Astrocyte (in vitro differentiated cells and primary cell): ENCODE measurements around the gene FBXW2. TPM values are rescaled to one million over a fixed set of nuclear protein-coding genes. Genes with fewer than 3 reads are reported as not detected.

ENCODE experiments used
- DNase-seq: peaks from one replicate; pipeline ENCODE4 v3.0.0-alpha.2; 2010; ENCODE audit warnings: low read depth
- FAIRE-seq: peaks from 2 replicates; lab custom pipeline; 2011; peaks lifted over from hg19 to GRCh38; lab: Jason Lieb, UNC
- H2AFZ ChIP-seq: 2 replicates; pipeline ENCODE4 v1.6.0; 2012; ENCODE audit warnings: low read depth, low read length, inconsistent platforms
- H3K27ac ChIP-seq: 2 replicates; pipeline ENCODE4 v1.5.1; 2011; ENCODE audit warnings: low read depth, low read length, inconsistent platforms
- H3K27me3 ChIP-seq: 2 replicates; pipeline ENCODE4 v1.6.0; 2011; ENCODE audit warnings: low read length, inconsistent platforms; ENCODE audit not compliant: insufficient read depth
- H3K36me3 ChIP-seq: 2 replicates; pipeline ENCODE4 v1.5.1; 2011; ENCODE audit warnings: low read length, inconsistent platforms; ENCODE audit not compliant: insufficient read depth
- H3K4me1 ChIP-seq: 2 replicates; pipeline ENCODE4 v1.5.1; 2011; ENCODE audit warnings: low read length, inconsistent platforms; ENCODE audit not compliant: insufficient read depth
- H3K4me2 ChIP-seq: 2 replicates; pipeline ENCODE4 v1.6.0; 2012; ENCODE audit warnings: low read length, inconsistent platforms
- H3K4me3 ChIP-seq: 2 replicates; pipeline ENCODE4 v1.5.1; 2011; ENCODE audit warnings: low read depth, mild to moderate bottlenecking, low read length, inconsistent platforms; ENCODE audit not compliant: insufficient read depth
- H3K79me2 ChIP-seq: 2 replicates; pipeline ENCODE4 v1.6.0; 2012; ENCODE audit warnings: mild to moderate bottlenecking, low read length, inconsistent platforms; ENCODE audit not compliant: insufficient read depth
- H3K9ac ChIP-seq: 2 replicates; pipeline ENCODE4 v1.6.0; 2012; ENCODE audit warnings: mild to moderate bottlenecking, low read length, inconsistent platforms
- H3K9me3 ChIP-seq: 2 replicates; pipeline ENCODE4 v1.5.1; 2012; ENCODE audit warnings: low read depth, mild to moderate bottlenecking, low read length, inconsistent platforms; ENCODE audit not compliant: insufficient read depth
- H4K20me1 ChIP-seq: 2 replicates; pipeline ENCODE4 v1.6.0; 2012; ENCODE audit warnings: low read length, inconsistent platforms; ENCODE audit not compliant: insufficient read depth
- H3K27ac Mint-ChIP-seq: one replicate; pipeline ENCODE4 v1.8.0; 2021; ENCODE audit warnings: mild to moderate bottlenecking, mixed read lengths; ENCODE audit not compliant: unreplicated experiment
- H3K27me3 Mint-ChIP-seq: one replicate; pipeline ENCODE4 v1.8.0; 2021; ENCODE audit warnings: low read depth, mixed read lengths; ENCODE audit not compliant: unreplicated experiment
- H3K36me3 Mint-ChIP-seq: one replicate; pipeline ENCODE4 v1.8.0; 2021; ENCODE audit warnings: low read depth, mixed read lengths; ENCODE audit not compliant: unreplicated experiment
- H3K4me1 Mint-ChIP-seq: one replicate; pipeline ENCODE4 v1.8.0; 2021; ENCODE audit warnings: low read depth, mixed read lengths; ENCODE audit not compliant: unreplicated experiment
- H3K4me3 Mint-ChIP-seq: one replicate; pipeline ENCODE4 v1.8.0; 2021; ENCODE audit warnings: mild to moderate bottlenecking, moderate library complexity, mixed read lengths; ENCODE audit not compliant: unreplicated experiment
- H3K9me3 Mint-ChIP-seq: one replicate; pipeline ENCODE4 v1.8.0; 2021; ENCODE audit warnings: mild to moderate bottlenecking, mixed read lengths; ENCODE audit not compliant: unreplicated experiment
- EZH2 ChIP-seq: IDR thresholded peaks from 2 replicates; pipeline ENCODE4 v1.6.1; 2012; ENCODE audit warnings: mild to moderate bottlenecking, low read length, inconsistent platforms; ENCODE audit not compliant: insufficient read depth
- total RNA-seq: library from RNA; stranded (reverse); gene quantifications from 2 replicates; pipeline ENCODE4 v1.2.1, GENCODE V29; 2021
- TF ChIP-seq, protein P1 (sequence below): IDR thresholded peaks from 2 replicates; pipeline ENCODE4 v1.5.1; 2011; ENCODE audit warnings: low read depth, mild to moderate bottlenecking, inconsistent platforms, low read length, moderate library complexity; ENCODE audit not compliant: insufficient read depth

Gene FBXW2
- total RNA-seq, 1 donor from 2014 or later = 65.7 TPM

DNA sequence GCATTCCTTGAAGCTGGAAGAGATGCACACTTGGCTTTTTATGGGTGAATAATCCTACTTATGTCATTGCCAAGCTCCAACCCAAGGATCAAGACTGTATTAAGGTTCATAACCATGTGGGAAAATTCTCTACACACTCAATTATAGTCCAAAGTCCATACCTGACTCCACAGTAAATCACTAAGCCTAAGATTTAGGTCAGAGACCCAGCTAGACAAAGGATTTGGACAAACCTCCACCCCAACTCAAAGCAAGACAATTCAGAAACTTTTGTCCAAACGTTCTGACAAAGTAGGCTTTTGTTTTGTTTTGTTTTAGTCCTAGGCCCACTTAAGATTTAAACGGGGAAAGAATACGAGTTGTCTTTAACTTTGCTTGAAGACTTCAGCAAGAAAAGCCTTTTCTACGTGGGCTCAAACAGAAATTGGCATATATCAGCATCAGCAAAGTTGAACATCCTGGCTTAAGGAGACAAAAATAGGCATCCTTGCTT lies 80.6 kb downstream of the FBXW2 start:
- Mint-ChIP-seq H3K36me3 (no peaks in the 10 kb centered on the region), H3K4me3 (peak overlapping the region; percentile 84), H3K27ac (no peak overlapping the region), H3K9me3 (no peaks in the 10 kb centered on the region), H3K27me3 (no peaks in the 10 kb centered on the region), H3K4me1 (peaks cover 7% of the 10 kb centered on the region)
- Histone ChIP-seq H3K27ac (no peak overlapping the region), H3K36me3 (no peaks in the 10 kb centered on the region), H3K27me3 (no peaks in the 10 kb centered on the region), H2AFZ (no peak overlapping the region), H3K4me3 (peak overlapping the region; percentile 76), H4K20me1 (peaks cover 20% of the 10 kb centered on the region), H3K9ac (peak overlapping the region; percentile 92), H3K4me1 (peaks cover 13% of the 10 kb centered on the region), H3K79me2 (peaks cover 51% of the 10 kb centered on the region), H3K9me3 (no peaks in the 10 kb centered on the region), H3K4me2 (peak overlapping the region; percentile 95)
- TF ChIP-seq, protein P1, sequence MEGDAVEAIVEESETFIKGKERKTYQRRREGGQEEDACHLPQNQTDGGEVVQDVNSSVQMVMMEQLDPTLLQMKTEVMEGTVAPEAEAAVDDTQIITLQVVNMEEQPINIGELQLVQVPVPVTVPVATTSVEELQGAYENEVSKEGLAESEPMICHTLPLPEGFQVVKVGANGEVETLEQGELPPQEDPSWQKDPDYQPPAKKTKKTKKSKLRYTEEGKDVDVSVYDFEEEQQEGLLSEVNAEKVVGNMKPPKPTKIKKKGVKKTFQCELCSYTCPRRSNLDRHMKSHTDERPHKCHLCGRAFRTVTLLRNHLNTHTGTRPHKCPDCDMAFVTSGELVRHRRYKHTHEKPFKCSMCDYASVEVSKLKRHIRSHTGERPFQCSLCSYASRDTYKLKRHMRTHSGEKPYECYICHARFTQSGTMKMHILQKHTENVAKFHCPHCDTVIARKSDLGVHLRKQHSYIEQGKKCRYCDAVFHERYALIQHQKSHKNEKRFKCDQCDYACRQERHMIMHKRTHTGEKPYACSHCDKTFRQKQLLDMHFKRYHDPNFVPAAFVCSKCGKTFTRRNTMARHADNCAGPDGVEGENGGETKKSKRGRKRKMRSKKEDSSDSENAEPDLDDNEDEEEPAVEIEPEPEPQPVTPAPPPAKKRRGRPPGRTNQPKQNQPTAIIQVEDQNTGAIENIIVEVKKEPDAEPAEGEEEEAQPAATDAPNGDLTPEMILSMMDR = no peak
- TF ChIP-seq EZH2 = no peak
- DNase-seq (no peak), FAIRE-seq (no peak)

DNA sequence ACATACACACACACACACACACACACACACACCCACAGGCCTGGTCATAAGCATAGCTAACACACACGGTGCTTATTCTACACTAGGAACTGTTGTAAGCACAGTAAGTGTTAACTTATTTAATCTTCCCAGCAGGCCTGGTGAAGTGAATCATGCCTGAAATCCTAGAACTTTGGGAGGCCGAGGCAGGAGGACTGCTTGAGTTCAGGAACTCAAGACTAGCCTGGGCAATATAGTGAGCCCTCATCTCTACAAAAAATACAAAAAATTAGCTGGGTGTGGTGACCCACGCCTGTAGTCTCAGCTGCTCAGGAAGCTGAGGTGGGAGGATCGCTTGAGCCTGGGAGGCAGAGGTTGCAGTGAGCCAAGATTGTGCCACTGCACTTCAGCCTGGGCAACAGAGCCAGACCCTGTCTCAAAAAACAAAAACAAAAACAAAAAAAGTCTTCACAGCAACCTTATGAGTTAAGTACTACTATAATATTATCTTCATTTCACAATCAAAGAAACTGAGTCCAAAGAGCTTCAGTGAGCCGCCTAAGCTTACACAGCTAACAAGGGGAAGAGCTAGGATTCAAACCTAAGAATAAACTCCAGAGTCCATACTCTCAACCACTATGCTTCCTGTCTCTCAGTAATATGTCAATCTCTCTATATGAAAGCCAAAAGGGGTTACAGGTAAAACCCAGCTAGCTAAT lies 81.2 kb downstream of the FBXW2 start:
- Histone ChIP-seq H3K9me3 (no peaks in the 10 kb centered on the region), H3K9ac (peak overlapping the region; percentile 92), H3K4me3 (peak overlapping the region; percentile 76), H3K4me1 (peaks cover 13% of the 10 kb centered on the region), H3K27ac (no peak overlapping the region), H2AFZ (no peak overlapping the region), H3K79me2 (peaks cover 51% of the 10 kb centered on the region), H3K36me3 (no peaks in the 10 kb centered on the region), H3K4me2 (peak overlapping the region; percentile 95), H4K20me1 (peaks cover 20% of the 10 kb centered on the region), H3K27me3 (no peaks in the 10 kb centered on the region)
- Mint-ChIP-seq H3K4me1 (peaks cover 7% of the 10 kb centered on the region), H3K9me3 (no peaks in the 10 kb centered on the region), H3K36me3 (no peaks in the 10 kb centered on the region), H3K27me3 (no peaks in the 10 kb centered on the region), H3K4me3 (peak overlapping the region; percentile 84), H3K27ac (no peak overlapping the region)
- TF ChIP-seq, protein P1 = no peak
- no peak for TF ChIP-seq EZH2
- FAIRE-seq = no peak
- no peak for DNase-seq

DNA sequence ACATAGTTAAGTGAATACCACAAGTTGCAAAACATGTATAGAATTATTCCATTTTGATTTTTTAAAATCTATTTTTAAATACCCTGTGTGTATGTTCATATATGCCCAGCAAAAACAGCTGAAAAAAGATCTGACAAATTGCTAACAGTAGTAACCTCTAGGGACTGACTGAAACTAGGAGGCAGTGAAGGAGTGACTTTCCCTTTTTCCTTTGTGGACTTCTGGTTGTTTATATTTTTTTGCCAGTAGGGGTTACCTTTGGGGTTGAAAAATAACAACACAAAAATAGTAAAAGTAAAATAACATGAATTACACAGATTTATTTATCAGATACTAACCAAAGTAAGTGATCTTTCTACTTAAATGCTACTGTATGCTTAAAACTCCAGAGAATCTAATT lies 81.9 kb downstream of the FBXW2 start:
- H3K9me3 ChIP-seq = no peaks in the 10 kb centered on the region
- DNase-seq = no peak
- no peak overlapping the region for H3K4me3 Mint-ChIP-seq
- H3K36me3 Mint-ChIP-seq = no peaks in the 10 kb centered on the region
- H3K4me2 ChIP-seq = peak overlapping the region; percentile 95
- H3K4me1 Mint-ChIP-seq = peaks cover 7% of the 10 kb centered on the region
- no peaks in the 10 kb centered on the region for H3K36me3 ChIP-seq
- peaks cover 20% of the 10 kb centered on the region for H4K20me1 ChIP-seq
- H2AFZ ChIP-seq = no peak overlapping the region
- no peaks in the 10 kb centered on the region for H3K27me3 ChIP-seq
- H3K9ac ChIP-seq = no peak overlapping the region
- no peaks in the 10 kb centered on the region for H3K27me3 Mint-ChIP-seq
- H3K4me3 ChIP-seq = no peak overlapping the region
- H3K27ac Mint-ChIP-seq = no peak overlapping the region
- TF ChIP-seq, protein P1 = no peak
- no peak for TF ChIP-seq EZH2
- FAIRE-seq = no peak
- peaks cover 53% of the 10 kb centered on the region for H3K79me2 ChIP-seq
- H3K27ac ChIP-seq = no peak overlapping the region
- H3K9me3 Mint-ChIP-seq = no peaks in the 10 kb centered on the region
- H3K4me1 ChIP-seq = peaks cover 13% of the 10 kb centered on the region
